Neural cell (in vitro differentiated cells): Measurements from ENCODE around the gene CFAP157. TPM values are rescaled to one million over a fixed set of nuclear protein-coding genes. Genes with fewer than 3 reads are reported as not detected.

ENCODE experiments used
- H2AFZ ChIP-seq: fragments of 200-600, 300-800 bp; sonication (generic), shearing (Covaris generic); 2 replicates; pipeline ENCODE4 v1.6.0; 2014; ENCODE audit warnings: low read depth, mild to moderate bottlenecking, antibody characterized with exemption, low read length, moderate library complexity
- H3F3A ChIP-seq: fragments of 200-600 bp; shearing (Covaris generic); 2 replicates; pipeline ENCODE4 v1.6.1; 2016; ENCODE audit warnings: mild to moderate bottlenecking, moderate library complexity, mixed read lengths, antibody characterized with exemption, low read length; ENCODE audit not compliant: insufficient read depth, poor library complexity, severe bottlenecking
- H3K27ac ChIP-seq: fragments of 200-600, 300-800 bp; sonication (generic), shearing (Covaris generic); 2 replicates; pipeline ENCODE4 v1.5.1; 2014; ENCODE audit warnings: mild to moderate bottlenecking, low read length, moderate library complexity
- H3K27me3 ChIP-seq: fragments of 300-800, 200-600 bp; sonication (generic), shearing (Covaris generic); 2 replicates; pipeline ENCODE4 v1.6.0; 2014; ENCODE audit warnings: mild to moderate bottlenecking, low read depth, low read length, moderate library complexity; ENCODE audit not compliant: insufficient read depth
- H3K36me3 ChIP-seq: fragments of 300-800, 200-600 bp; sonication (generic), shearing (Covaris generic); 2 replicates; pipeline ENCODE4 v1.5.1; 2014; ENCODE audit warnings: mild to moderate bottlenecking, antibody characterized with exemption, low read length, moderate library complexity; ENCODE audit not compliant: insufficient read depth
- H3K4me2 ChIP-seq: fragments of 300-800, 200-600 bp; sonication (generic), shearing (Covaris generic); 2 replicates; pipeline ENCODE4 v1.6.0; 2014; ENCODE audit warnings: mild to moderate bottlenecking, low read length
- H3K4me3 ChIP-seq: fragments of 300-800, 200-600 bp; sonication (generic), shearing (Covaris generic); 2 replicates; pipeline ENCODE4 v1.5.1; 2014; ENCODE audit warnings: mild to moderate bottlenecking, low read length, moderate library complexity
- H3K79me2 ChIP-seq: fragments of 200-600 bp; shearing (Covaris generic); replicated peaks from 2 replicates; pipeline ENCODE4 v1.6.0; 2014; ENCODE audit warnings: mild to moderate bottlenecking, low read length, moderate library complexity; ENCODE audit not compliant: insufficient read depth
- H3K9ac ChIP-seq: fragments of 300-800, 200-600 bp; sonication (generic), shearing (Covaris generic); 2 replicates; pipeline ENCODE4 v1.6.1; 2016; ENCODE audit warnings: mild to moderate bottlenecking, low read length, mixed read lengths
- H3K9me2 ChIP-seq: fragments of 200-600 bp; shearing (Covaris generic); 2 replicates; pipeline ENCODE4 v1.6.1; 2016; ENCODE audit warnings: mild to moderate bottlenecking, low read length, mixed read lengths; ENCODE audit not compliant: insufficient read depth
- H3K9me3 ChIP-seq: fragments of 200-600, 300-800 bp; sonication (generic), shearing (Covaris generic); 2 replicates; pipeline ENCODE4 v1.6.1; 2016; ENCODE audit warnings: mild to moderate bottlenecking, mixed run types, low read length, moderate library complexity, mixed read lengths
- H4K20me1 ChIP-seq: fragments of 200-600 bp; shearing (Covaris generic); 2 replicates; pipeline ENCODE4 v1.6.1; 2016; ENCODE audit warnings: mild to moderate bottlenecking, mixed run types; ENCODE audit not compliant: insufficient read depth
- CTCF ChIP-seq: fragments of 450-650 bp; IDR thresholded peaks from 2 replicates; pipeline ENCODE4 v1.5.1; 2014; ENCODE audit warnings: antibody characterized with exemption, mild to moderate bottlenecking, moderate library complexity; ENCODE audit not compliant: poor library complexity, severe bottlenecking
- EP300 ChIP-seq: fragments of 450-650 bp; conservative IDR thresholded peaks from 2 replicates; pipeline ENCODE4 v1.6.1; 2014; ENCODE audit warnings: antibody characterized with exemption, mild to moderate bottlenecking, moderate library complexity; ENCODE audit not compliant: poor library complexity, severe bottlenecking
- EZH2 ChIP-seq: fragments of 200-600, 300-800 bp; shearing (Covaris generic), sonication (generic); IDR thresholded peaks from 2 replicates; pipeline ENCODE4 v1.6.1; 2014; ENCODE audit warnings: antibody characterized with exemption, low read length, borderline replicate concordance, mild to moderate bottlenecking; ENCODE audit not compliant: insufficient read depth, poor library complexity, severe bottlenecking
- MXI1 ChIP-seq: fragments of 450-650 bp; conservative IDR thresholded peaks from 2 replicates; pipeline ENCODE4 v1.6.1; 2014; ENCODE audit warnings: antibody characterized with exemption, mild to moderate bottlenecking; ENCODE audit not compliant: poor library complexity, severe bottlenecking
- POLR2AphosphoS5 ChIP-seq: IDR thresholded peaks from 2 replicates; pipeline ENCODE4 v1.6.1; 2012
- RAD21 ChIP-seq: fragments of 450-650 bp; conservative IDR thresholded peaks from 2 replicates; pipeline ENCODE4 v1.6.1; 2014; ENCODE audit warnings: antibody characterized with exemption, mild to moderate bottlenecking, moderate library complexity
- REST ChIP-seq: IDR thresholded peaks from 2 replicates; pipeline ENCODE4 v1.6.1; 2012; ENCODE audit warnings: borderline replicate concordance
- SMC3 ChIP-seq: fragments of 450-650 bp; conservative IDR thresholded peaks from 2 replicates; pipeline ENCODE4 v1.6.1; 2014; ENCODE audit warnings: antibody characterized with exemption, mild to moderate bottlenecking, moderate library complexity; ENCODE audit not compliant: poor library complexity
- TAF1 ChIP-seq: IDR thresholded peaks from 2 replicates; pipeline ENCODE4 v1.6.1; 2012; ENCODE audit warnings: low read depth
- polyA plus RNA-seq: library from polyadenylated mRNA; depleted of rRNA; stranded (reverse); fragments of >200 nt; gene quantifications from 2 replicates; pipeline ENCODE4 v1.2.3, GENCODE V29; 2014

Gene CFAP157
- polyA plus RNA-seq, 1 donor from 2014 or later, result 1.3 TPM

DNA sequence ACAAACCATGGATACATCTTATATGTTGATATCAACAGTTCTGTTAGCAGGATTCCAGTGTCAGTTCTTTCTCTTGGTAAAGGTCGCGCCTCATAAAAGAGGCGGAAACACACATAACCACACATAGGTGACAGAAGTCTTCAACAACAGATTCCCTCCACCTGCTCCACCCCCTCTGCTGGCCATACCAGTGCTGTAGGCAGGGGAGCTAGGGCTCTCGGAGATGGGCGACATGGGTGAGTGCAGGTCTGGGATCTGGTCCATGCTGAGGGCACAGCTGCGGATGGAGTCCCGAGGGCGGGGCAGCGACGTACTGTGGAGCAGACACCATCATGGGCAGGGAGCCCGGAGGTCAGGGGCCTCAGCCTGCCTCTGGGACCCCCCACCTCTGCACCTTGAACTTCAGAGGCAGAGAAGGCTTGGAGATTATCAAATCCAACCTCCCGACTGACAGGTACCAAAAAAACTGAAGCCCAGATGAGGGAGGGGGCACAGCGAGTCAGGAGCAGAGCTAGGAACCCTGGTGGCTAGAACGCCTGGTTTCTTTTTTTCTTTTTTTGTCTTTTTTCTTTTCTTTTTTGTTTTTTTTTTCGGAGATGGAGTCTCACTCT lies 40.3 kb downstream of the CFAP157 start:
- no peaks in the 10 kb centered on the region for H3K36me3 ChIP-seq
- H3K27ac ChIP-seq, result no peak overlapping the region
- no peak overlapping the region for H2AFZ ChIP-seq
- TF ChIP-seq POLR2AphosphoS5 (no peak), RAD21 (no peak), REST (no peak), EZH2 (no peak), SMC3 (no peak), MXI1 (no peak), TAF1 (no peak), EP300 (no peak), CTCF (no peak)
- no peak overlapping the region for H3K4me3 ChIP-seq
- no peaks in the 10 kb centered on the region for H3K9me3 ChIP-seq
- H4K20me1 ChIP-seq, result no peaks in the 10 kb centered on the region
- no peaks in the 10 kb centered on the region for H3K27me3 ChIP-seq
- no peaks in the 10 kb centered on the region for H3F3A ChIP-seq
- no peak overlapping the region for H3K4me2 ChIP-seq
- H3K79me2 ChIP-seq, result peaks cover under 1% of the 10 kb centered on the region
- H3K9ac ChIP-seq, result no peak overlapping the region
- no peaks in the 10 kb centered on the region for H3K9me2 ChIP-seq

GRCh38 chr9:127749090-127749787 lies 42.5 kb downstream of the CFAP157 start:
- Histone ChIP-seq H3K4me2 (no peak overlapping the region), H3K4me3 (no peak overlapping the region), H3K36me3 (no peaks in the 10 kb centered on the region)

More at GRCh38 chr9:127749090-127749787, 42.5 kb downstream of the CFAP157 start:
- Histone ChIP-seq H3K79me2 (peaks cover 19% of the 10 kb centered on the region), H3K9me3 (no peaks in the 10 kb centered on the region), H2AFZ (no peak overlapping the region), H3K9ac (no peak overlapping the region), H4K20me1 (no peaks in the 10 kb centered on the region), H3F3A (no peaks in the 10 kb centered on the region), H3K9me2 (no peaks in the 10 kb centered on the region), H3K27me3 (no peaks in the 10 kb centered on the region), H3K27ac (no peak overlapping the region)
- no peak for TF ChIP-seq RAD21
- no peak for TF ChIP-seq TAF1
- TF ChIP-seq POLR2AphosphoS5, result no peak
- TF ChIP-seq EP300, result no peak
